Measurements from ENCODE around the gene BCO2.

DNA sequence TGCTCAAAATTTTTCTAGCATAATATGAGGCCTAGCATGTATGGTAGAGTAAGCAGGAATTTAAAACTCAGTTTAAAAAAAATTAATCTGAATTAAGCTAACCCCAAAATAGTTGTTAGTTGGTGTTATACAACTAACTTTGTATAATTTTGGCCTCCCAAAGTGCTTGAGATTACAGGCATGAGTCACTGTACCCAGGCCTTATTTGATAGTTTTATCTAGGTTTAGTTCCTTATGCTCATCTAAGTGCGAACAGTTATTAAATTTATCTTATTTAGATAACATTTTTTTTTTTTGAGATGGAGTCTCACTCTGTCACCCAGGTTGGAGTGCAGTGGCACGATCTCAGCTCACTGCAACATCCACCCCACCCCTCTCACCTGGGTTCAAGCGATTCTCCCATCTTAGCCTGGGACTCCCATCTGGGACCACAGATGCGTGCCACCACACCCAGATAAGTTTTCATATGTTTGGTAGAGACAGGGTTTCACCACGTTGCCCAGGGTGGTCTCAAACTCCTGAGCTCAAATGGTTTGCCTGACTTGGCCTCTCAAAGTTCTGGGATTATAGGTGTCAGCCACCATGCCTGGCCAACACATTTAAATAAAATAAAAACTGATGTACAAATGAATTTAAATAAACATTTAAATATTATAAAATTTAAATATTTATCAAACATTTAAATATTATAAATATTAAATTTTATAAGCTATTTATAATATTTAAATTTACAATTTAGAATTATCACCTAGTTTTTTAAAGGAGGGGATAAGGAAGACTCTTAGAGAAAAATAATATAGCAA lies 19.0 kb upstream of the BCO2 start:
- TF ChIP-seq EZH2 (IDR thresholded peaks at IDR 0.05; ENCODE audit: borderline replicate concordance, control insufficient read depth, low read depth, low read length): no peak
- no peak for TF ChIP-seq POLR2AphosphoS5 (IDR thresholded peaks at IDR 0.05; ENCODE audit: low read length)
- no peak for TF ChIP-seq TCF7 (IDR thresholded peaks at IDR 0.05; ENCODE audit: borderline replicate concordance)
- TF ChIP-seq YY1 (IDR thresholded peaks at IDR 0.05; ENCODE audit: low read depth, low read length): no peak
- TF ChIP-seq, protein P1, sequence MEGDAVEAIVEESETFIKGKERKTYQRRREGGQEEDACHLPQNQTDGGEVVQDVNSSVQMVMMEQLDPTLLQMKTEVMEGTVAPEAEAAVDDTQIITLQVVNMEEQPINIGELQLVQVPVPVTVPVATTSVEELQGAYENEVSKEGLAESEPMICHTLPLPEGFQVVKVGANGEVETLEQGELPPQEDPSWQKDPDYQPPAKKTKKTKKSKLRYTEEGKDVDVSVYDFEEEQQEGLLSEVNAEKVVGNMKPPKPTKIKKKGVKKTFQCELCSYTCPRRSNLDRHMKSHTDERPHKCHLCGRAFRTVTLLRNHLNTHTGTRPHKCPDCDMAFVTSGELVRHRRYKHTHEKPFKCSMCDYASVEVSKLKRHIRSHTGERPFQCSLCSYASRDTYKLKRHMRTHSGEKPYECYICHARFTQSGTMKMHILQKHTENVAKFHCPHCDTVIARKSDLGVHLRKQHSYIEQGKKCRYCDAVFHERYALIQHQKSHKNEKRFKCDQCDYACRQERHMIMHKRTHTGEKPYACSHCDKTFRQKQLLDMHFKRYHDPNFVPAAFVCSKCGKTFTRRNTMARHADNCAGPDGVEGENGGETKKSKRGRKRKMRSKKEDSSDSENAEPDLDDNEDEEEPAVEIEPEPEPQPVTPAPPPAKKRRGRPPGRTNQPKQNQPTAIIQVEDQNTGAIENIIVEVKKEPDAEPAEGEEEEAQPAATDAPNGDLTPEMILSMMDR (IDR thresholded peaks at IDR 0.05 in 2 of 3, conservative IDR thresholded peaks at IDR 0.05 in 1 of 3; ENCODE audit: control insufficient read depth in 2 of 3, extremely low read depth in 1 of 3, insufficient read depth in 1 of 3, low read depth in 3 of 3, low read length in 3 of 3): no peak
- no peak for TF ChIP-seq RB1 (IDR thresholded peaks at IDR 0.05; ENCODE audit: borderline replicate concordance)

Measured in GM12878 (cell line).